ENCODE data around the gene NUP133. TPM values are rescaled to one million over a fixed set of nuclear protein-coding genes. Genes with fewer than 3 reads are reported as not detected.

NUP133 gene
- total RNA-seq, 1 donor, result 35.1 TPM

DNA sequence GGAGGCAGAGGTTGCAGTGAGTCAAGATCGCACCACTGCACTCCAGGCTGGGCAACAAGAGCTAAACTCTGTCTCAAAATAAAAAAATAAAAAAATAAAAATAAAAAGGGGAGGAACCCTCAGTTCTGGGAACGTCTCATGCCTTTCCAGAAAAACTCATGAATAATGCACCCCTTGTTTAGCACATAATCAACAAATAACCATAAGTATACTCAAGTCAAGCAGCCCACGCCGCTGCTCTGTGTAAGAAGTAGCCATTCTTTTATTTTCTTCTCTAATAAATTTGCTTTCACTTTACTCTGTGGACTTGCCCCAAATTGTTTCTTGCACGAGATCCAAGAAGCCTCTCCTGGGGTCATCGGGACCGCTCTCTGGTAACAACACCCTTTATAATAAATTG is 59.8 kb downstream of the NUP133 start:
- no peak for DNase-seq (ENCODE audit: insufficient read length, low spot score, missing footprints)
- Histone ChIP-seq H3K4me1 (ENCODE audit: insufficient read depth, low read length) (no peaks in the 10 kb centered on the region), H3K36me3 (ENCODE audit: insufficient read depth, low read length) (peaks cover 29% of the 10 kb centered on the region), H3K27me3 (ENCODE audit: insufficient read depth, low read length) (no peaks in the 10 kb centered on the region), H4K20me1 (ENCODE audit: insufficient read depth, low read length) (no peaks in the 10 kb centered on the region), H2AFZ (ENCODE audit: low read length) (no peak overlapping the region), H3K9me3 (ENCODE audit: low read depth, low read length) (no peaks in the 10 kb centered on the region), H3K4me2 (ENCODE audit: insufficient read depth, low read length) (no peak overlapping the region), H3K27ac (ENCODE audit: low read depth, low read length) (no peak overlapping the region), H3K79me2 (ENCODE audit: insufficient read depth, low read length) (no peaks in the 10 kb centered on the region), H3K4me3 (ENCODE audit: insufficient read depth, low read length) (no peak overlapping the region)
- TF ChIP-seq, protein P1, sequence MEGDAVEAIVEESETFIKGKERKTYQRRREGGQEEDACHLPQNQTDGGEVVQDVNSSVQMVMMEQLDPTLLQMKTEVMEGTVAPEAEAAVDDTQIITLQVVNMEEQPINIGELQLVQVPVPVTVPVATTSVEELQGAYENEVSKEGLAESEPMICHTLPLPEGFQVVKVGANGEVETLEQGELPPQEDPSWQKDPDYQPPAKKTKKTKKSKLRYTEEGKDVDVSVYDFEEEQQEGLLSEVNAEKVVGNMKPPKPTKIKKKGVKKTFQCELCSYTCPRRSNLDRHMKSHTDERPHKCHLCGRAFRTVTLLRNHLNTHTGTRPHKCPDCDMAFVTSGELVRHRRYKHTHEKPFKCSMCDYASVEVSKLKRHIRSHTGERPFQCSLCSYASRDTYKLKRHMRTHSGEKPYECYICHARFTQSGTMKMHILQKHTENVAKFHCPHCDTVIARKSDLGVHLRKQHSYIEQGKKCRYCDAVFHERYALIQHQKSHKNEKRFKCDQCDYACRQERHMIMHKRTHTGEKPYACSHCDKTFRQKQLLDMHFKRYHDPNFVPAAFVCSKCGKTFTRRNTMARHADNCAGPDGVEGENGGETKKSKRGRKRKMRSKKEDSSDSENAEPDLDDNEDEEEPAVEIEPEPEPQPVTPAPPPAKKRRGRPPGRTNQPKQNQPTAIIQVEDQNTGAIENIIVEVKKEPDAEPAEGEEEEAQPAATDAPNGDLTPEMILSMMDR (IDR thresholded peaks at IDR 0.05; ENCODE audit: extremely low read depth, low read depth, low read length), result no peak

DNA sequence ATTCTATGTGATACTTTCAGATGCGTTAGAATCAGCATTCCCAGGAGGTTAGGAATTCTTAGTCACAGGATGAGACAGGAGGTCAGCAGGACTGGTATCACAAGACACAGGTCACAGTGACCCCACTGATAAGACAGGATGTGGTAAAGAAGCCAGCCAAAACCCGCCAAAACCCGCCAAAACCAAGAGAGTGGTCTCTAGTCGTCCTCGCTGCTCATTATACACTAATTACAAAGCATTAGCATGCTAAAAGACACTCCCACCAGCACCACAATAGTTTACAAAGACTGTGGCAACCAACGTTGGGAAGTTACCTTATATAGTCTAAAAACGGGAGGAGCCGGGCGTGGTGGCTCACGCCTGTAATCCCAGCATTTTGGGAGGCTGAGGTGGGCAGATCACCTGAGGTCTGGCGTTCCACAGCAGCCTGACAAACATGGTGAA is 60.3 kb downstream of the NUP133 start:
- Histone ChIP-seq H3K9me3 (ENCODE audit: low read depth, low read length) (no peaks in the 10 kb centered on the region), H3K4me1 (ENCODE audit: insufficient read depth, low read length) (no peaks in the 10 kb centered on the region), H4K20me1 (ENCODE audit: insufficient read depth, low read length) (no peaks in the 10 kb centered on the region), H3K27me3 (ENCODE audit: insufficient read depth, low read length) (no peaks in the 10 kb centered on the region), H3K79me2 (ENCODE audit: insufficient read depth, low read length) (no peaks in the 10 kb centered on the region), H3K4me2 (ENCODE audit: insufficient read depth, low read length) (no peak overlapping the region), H2AFZ (ENCODE audit: low read length) (no peak overlapping the region), H3K27ac (ENCODE audit: low read depth, low read length) (no peak overlapping the region), H3K4me3 (ENCODE audit: insufficient read depth, low read length) (no peak overlapping the region), H3K36me3 (ENCODE audit: insufficient read depth, low read length) (peaks cover 29% of the 10 kb centered on the region)
- TF ChIP-seq, protein P1 (IDR thresholded peaks at IDR 0.05; ENCODE audit: extremely low read depth, low read depth, low read length), result no peak
- no peak for DNase-seq (ENCODE audit: insufficient read length, low spot score, missing footprints)

DNA sequence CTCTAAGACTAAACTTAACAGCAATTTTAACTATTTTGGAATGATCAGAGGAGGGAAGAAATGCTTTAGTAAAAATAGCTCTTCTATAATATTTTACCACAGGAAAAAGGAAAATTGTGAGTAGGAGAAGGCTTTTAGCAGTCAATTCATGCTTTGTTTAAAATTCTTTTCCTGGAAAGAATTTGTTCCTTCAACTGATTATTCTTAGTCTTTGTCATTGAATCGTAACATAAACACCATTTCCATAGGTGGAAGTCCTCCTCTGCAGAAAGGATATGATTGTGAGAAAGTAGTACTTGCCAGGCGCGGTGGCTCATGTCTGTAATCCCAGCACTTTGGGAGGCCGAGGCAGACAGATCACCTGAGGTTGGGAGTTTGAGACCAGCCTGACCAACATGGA is 62.3 kb downstream of the NUP133 start:
- Histone ChIP-seq H3K27me3 (ENCODE audit: insufficient read depth, low read length) (no peaks in the 10 kb centered on the region), H4K20me1 (ENCODE audit: insufficient read depth, low read length) (no peaks in the 10 kb centered on the region), H3K4me2 (ENCODE audit: insufficient read depth, low read length) (no peak overlapping the region), H2AFZ (ENCODE audit: low read length) (no peak overlapping the region), H3K9me3 (ENCODE audit: low read depth, low read length) (no peaks in the 10 kb centered on the region), H3K27ac (ENCODE audit: low read depth, low read length) (no peak overlapping the region), H3K4me1 (ENCODE audit: insufficient read depth, low read length) (peaks cover 5% of the 10 kb centered on the region), H3K4me3 (ENCODE audit: insufficient read depth, low read length) (no peak overlapping the region), H3K79me2 (ENCODE audit: insufficient read depth, low read length) (no peaks in the 10 kb centered on the region), H3K36me3 (ENCODE audit: insufficient read depth, low read length) (peaks cover 24% of the 10 kb centered on the region)
- DNase-seq (ENCODE audit: insufficient read length, low spot score, missing footprints), result peak; percentile 27
- TF ChIP-seq, protein P1 (IDR thresholded peaks at IDR 0.05; ENCODE audit: extremely low read depth, low read depth, low read length), result no peak

DNA sequence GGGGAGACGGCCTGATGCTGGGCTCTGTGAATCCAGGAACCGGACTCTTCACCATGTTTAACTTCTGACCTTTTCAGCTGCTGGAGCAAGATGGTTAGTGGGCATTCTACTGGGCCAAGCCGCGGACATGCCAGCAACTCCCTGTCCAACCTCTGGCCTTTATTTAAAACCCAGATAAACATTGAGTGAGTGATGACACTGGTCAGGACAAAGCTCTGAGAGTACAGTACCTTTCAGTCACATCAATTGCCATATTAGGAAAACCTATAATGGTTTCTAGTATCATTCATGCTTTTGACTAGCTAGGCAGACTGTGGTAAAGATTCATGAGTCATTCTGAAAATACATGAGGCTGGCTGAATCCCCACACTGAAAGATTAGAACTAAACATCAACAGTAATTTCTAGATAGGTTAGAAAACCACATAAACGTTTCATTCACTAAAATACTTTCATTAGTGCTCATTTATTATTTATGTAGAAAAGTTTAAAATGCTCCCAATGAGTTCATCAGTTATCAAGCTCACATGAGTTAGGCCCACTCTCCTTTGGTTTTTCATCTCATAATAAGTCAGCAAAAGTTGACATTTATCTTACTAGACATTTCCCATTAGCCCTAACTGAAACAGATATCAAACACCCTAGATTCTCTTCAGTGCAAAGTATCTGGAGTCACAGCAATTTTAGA is 67.1 kb downstream of the NUP133 start:
- H3K36me3 ChIP-seq (ENCODE audit: insufficient read depth, low read length), result peaks cover 4% of the 10 kb centered on the region
- H3K4me3 ChIP-seq (ENCODE audit: insufficient read depth, low read length), result no peak overlapping the region
- TF ChIP-seq, protein P1 (IDR thresholded peaks at IDR 0.05; ENCODE audit: extremely low read depth, low read depth, low read length), result no peak
- H4K20me1 ChIP-seq (ENCODE audit: insufficient read depth, low read length), result no peaks in the 10 kb centered on the region
- H3K27ac ChIP-seq (ENCODE audit: low read depth, low read length), result peak overlapping the region; percentile 60
- no peak overlapping the region for H2AFZ ChIP-seq (ENCODE audit: low read length)
- peak; percentile 86 for DNase-seq (ENCODE audit: insufficient read length, low spot score, missing footprints)
- no peaks in the 10 kb centered on the region for H3K79me2 ChIP-seq (ENCODE audit: insufficient read depth, low read length)
- peaks cover 12% of the 10 kb centered on the region for H3K4me1 ChIP-seq (ENCODE audit: insufficient read depth, low read length)
- peak overlapping the region; percentile 59 for H3K4me2 ChIP-seq (ENCODE audit: insufficient read depth, low read length)
- peaks cover 10% of the 10 kb centered on the region for H3K27me3 ChIP-seq (ENCODE audit: insufficient read depth, low read length)
- no peaks in the 10 kb centered on the region for H3K9me3 ChIP-seq (ENCODE audit: low read depth, low read length)

Measured in osteoblast (primary cell).